Skin epidermis (tissue), 12 donors: ENCODE data around the gene DNPEP.
"Not testable (repeated sequence)": the region's sequence is repeated elsewhere in the genome, so short reads cannot be mapped to it uniquely, and the experiment has no call there.

Source experiments
- H3K27ac ChIP-seq, 21 experiments: fragments of 200-600 bp; sonication (generic) in 11 of 21; one replicate each; pipeline ENCODE4 v1.5.0; 2020; ENCODE audit warnings: mild to moderate bottlenecking in 3 of 21, inconsistent platforms in 2 of 21, moderate library complexity in 2 of 21
- H3K4me3 ChIP-seq, 7 experiments: fragments of 200-600 bp; sonication (generic) in 2 of 7; one replicate each; pipeline ENCODE4 v1.5.0; 2020; ENCODE audit warnings: inconsistent platforms in 2 of 7, mild to moderate bottlenecking in 2 of 7, moderate library complexity in 1 of 7

DNPEP gene

GRCh38 chr2:219403861-219404260 lies 16.1 kb upstream of the DNPEP start:
- H3K27ac ChIP-seq, result no peak overlapping the region
- H3K4me3 ChIP-seq, result no peak overlapping the region

DNA sequence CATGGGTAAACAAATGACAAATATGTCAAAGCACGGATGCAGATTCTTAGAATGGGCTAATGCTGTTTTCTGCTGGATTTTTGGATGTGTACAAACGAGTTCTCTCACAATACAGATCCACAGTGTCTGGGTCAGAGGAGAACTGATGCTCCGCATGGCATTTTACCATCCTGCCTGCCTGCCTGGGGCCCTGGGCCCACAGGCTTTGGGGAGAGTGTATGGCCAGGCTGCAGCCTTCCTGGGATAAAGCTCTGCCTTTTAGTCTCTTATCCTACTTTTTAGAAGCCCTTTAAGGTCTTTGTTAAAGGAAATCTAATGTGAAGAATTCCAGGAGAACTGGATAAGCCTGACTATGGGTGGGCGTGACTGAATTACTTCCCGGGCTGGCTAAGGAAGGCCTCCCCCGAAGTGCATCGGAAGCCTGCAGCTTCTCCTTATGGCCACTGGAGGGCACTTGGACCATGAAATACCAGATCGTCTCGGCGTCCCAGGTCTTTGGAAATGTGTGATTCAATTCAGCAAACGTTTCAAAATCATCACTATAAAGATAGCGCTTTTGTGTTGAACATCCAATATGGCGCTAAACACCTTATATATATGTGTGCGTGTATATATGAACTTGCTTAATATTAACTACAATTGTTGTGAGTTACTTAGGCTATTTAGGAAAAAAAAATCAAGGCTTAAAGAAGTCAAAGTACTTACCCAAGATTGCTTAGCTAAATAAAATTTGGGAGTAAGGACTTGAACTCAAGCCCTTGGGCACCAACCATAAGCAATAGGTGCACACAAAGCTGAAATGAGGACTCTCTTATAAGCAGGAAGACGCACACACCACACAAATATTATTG lies 15.2 kb upstream of the DNPEP start:
- Histone ChIP-seq H3K4me3 (no peak overlapping the region), H3K27ac (no peak overlapping the region)

DNA sequence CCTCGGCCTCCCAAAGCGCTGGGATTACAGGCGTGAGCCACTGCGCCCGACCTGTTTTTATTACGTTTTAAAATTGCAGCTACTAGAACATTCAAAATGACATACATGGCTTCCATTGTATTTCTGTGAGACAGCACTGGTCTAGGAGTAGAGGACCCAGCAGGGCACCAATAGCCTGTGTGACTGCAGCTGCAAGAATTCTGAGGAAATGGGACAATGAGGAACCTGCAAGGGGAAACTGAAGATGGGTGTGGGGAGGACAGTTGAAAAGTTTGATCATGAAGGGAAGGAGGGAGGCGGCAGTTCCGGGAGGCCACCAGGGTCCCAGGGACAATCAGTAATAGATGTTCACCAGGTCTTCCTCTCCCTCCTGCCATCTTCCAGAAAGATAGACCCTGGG lies 13.9 kb upstream of the DNPEP start:
- no peak overlapping the region for H3K27ac ChIP-seq
- no peak overlapping the region for H3K4me3 ChIP-seq

DNA sequence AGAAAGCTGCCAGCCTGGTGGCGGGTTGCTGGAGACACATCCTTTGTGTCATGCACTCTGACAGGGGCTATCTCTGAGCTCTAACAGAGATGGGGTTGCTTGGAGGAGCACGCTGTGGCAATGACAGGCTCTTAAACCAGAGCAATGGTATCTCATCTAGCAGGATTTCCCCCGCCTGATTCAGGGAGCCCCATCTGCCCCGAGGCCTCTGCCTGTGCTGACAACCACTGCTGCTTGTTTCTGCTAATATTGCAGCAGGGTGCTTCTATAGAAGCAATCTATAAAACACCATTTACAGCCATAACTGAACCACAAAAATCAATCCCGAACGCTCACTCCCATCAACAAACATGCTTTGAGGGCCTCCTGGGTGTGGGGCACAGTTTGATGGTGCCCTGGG lies 12.8 kb upstream of the DNPEP start:
- no peak overlapping the region for H3K4me3 ChIP-seq
- H3K27ac ChIP-seq, result no peak overlapping the region

DNA sequence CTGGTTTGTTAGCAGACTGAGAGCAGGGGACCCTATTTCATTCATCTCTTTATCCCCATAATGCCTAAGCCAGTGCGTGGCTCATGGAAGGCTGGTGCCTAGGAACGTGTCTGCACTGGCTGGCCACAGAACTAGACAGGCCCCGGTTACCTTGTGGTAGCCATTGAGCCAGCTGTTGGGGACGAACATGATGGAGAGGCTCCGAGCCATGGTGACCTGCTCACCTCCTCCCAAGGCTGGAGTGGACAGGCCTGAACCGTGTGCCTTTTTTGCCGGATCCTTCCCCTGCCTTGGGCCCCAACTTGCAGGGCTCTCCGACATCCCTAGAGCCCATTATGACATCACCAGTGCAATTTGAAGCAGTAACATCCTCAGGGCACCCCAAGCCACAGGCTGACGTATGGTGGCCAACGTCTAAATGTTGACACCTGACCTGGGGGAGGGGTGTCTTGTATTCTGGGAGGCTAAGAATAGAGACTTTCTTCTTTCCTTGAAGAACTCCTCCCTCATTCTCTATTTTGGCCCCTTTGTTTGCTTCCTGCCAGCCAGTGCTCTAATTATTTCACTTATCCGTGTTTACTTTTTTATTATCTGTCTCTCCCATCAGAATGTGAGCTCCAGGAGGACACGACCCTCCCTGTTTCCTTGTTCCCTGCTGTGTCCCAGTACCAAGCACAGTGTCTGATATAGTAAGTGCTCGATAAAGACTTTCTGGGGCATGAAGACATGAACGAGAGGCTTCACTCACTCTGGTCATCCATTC lies 12.2 kb upstream of the DNPEP start:
- Histone ChIP-seq H3K27ac (no peak overlapping the region), H3K4me3 (no peak overlapping the region)

- no peak overlapping the region for H3K4me3 ChIP-seq
- no peak overlapping the region for H3K27ac ChIP-seq
Measured at GRCh38 chr2:219398721-219399363, 11.1 kb upstream of the DNPEP start.

DNA sequence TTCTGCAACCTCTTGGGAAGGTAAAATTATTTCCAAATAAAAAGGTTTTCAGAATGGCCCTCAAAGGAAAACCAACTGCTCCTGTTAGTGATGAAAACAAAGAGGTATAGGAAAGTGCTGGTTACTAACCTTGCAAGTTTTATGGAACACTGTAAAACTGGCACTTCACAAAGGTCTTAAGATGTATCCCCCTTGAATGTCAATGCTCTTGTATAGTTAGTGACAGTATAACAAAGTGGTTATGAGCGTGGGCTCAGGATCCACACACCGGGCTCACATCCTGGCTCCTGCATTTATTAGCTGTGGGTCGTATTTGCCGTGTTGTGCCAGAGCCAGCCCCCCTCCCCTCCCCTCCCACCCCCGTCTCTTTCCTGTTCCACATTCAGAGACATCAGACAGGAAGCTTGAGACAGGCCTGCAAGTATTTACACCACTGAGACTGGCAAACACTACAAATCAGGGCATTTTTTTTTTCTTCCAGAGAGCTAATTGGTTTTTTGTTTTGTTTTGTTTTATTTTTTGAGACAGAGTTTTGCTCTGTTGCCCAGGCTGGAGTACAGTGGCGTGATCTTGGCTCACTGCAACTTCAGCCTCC lies 9.2 kb upstream of the DNPEP start:
- no peak overlapping the region for H3K4me3 ChIP-seq
- H3K27ac ChIP-seq, result no peak overlapping the region

DNA sequence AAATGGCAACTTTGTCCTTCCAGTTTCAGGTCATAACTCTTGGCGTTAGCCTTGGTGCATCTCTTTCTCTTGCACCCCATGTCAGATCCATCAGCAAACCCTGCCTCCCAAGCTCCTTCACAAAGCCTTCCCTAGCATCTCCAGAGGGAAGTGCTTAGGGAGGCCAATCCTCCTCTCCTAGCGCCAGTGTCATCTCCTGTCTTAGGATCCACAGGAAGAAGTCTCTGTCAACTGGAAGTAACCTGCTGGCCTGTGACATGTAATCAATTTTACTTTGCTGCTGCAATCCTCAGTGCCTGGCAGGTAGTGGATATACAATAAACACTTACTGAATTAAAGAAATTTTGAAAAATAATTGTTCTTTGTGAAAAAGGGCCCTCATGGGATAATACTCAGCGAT lies 7.9 kb upstream of the DNPEP start:
- no peak overlapping the region for H3K27ac ChIP-seq
- no peak overlapping the region for H3K4me3 ChIP-seq

DNA sequence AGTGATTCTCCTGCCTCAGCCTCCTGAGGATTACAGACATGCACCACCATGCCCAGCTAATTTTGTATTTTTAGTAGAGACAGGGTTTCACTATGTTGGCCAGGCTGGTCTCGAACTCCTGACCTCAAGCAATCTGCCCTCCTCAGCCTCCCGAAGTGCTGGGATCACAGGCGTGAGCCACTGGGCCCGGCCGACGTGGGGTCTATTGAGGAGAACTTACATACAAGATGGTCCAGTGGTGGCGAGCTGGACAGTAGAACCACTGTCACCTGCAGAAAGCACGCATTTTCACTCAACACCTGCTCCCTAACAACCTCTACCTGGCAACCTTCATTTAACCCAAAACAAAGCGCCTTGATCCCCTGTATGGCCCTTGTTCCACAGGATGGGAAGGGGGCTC lies 7.3 kb upstream of the DNPEP start:
- H3K27ac ChIP-seq, H3K4me3 ChIP-seq: not testable (repeated sequence)

DNA sequence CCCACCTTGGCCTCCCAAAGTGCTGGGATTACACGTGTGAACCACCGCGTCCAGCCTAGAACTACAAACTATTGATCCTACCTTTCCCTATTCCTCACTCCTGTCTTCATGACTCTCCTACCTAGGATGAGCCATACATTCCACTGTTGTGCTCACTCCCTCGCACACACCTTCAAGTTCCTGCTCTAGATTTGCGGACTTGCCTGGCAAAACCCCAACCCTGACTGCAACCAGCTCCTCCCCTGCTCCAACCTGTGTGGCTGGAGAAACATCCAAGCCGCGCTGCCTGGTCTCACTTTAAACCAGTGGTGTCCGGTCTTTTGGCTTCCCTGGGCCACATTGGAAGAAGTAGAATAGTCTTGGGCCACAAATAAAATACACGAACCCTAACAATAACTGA lies 5.0 kb upstream of the DNPEP start:
- H3K4me3 ChIP-seq, result no peak overlapping the region
- no peak overlapping the region for H3K27ac ChIP-seq

- Histone ChIP-seq H3K4me3 (peak overlapping the region in 5 of 7 experiments; percentile 61 to 90 (median 80)), H3K27ac (peak overlapping the region in 17 of 21 experiments; percentile 59 to 96 (median 89))
Measured at GRCh38 chr2:219388907-219389156, 1.1 kb upstream of the DNPEP start.

DNA sequence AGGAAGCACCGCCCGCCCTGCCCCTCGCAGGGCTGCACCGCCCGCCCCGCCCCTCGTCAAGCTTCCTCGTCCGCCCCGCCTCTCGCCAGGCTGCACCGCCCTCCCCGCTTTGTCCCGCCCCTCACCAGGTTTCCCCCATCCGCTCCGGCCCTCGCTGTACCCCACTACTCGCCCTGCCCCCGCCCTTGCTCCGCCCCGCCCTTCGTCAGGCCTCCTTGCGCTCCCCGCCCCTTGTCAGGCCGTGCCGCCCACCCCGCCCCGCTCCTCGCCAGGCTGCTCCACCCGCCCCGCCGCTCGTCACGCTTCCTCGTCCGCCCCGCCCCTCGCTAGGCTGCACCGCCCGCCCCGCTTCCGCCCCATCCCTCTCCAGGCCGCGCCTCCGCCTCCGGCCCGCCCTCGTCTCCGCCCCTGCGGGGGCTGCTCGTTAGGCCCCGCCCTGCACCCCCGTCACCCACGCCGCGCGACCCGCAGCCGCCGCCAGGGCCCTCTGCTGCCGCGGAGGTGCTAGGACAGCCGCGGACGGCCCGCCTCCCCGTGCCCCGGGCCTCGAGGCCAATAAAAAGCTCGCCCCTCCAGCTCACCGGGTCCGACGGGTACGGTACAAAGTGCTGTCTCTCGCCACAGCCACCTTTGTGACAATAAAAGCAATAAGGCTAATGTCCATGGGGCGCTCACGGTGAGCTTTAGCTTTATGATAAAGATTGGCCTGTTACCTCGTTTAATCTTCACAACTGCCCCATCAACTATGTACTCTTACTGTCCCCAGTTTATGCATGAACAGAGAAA lies 602 bp upstream of the DNPEP start:
- Histone ChIP-seq H3K27ac (peak overlapping the region in 18 of 21 experiments; percentile 50 to 96 (median 89)), H3K4me3 (peak overlapping the region in 6 of 7 experiments; percentile 61 to 90 (median 78))

DNA sequence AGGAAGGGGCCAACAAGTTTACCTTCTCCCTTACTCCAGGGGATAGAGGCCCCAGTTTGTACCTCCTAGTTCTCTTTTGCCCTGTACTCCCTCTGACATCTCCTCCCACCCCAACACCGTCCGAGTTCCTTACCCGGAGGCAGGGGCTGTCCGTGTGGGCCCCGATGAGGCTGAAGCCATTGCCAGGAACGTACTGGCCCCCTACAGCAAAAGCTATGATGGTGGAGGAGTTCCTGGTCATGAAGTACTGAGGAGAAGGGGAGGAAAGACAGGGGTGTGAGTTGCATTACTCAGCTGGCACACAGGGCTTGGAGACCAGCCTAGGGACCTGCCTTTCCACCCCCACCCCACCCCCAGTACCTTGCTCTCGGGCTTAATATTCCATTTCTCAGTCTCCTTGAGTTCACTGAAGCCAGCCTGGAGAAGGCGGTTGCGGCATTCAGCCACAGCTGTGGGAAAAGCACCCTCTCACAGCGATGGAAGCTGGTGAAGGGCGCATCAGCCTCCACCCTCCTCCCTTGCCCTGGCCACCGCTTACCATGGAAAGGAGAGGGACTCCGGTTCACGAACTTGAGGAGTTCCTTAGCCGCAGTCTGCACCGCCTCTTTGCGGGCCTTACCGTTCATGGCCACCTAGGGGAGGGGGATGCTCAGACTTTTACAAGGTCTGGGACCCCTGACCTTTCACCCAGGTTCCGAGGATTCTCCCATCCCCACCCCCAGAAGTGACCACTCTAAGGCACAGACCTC lies 1.0 kb downstream of the DNPEP start:
- Histone ChIP-seq H3K27ac (peak overlapping the region; percentile 77 to 96 (median 89)), H3K4me3 (peak overlapping the region; percentile 61 to 90 (median 80))

GRCh38 chr2:219385958-219386520 lies 1.7 kb downstream of the DNPEP start:
- H3K27ac ChIP-seq, result peak overlapping the region in 1 of 21 experiments; percentile 89
- H3K4me3 ChIP-seq, result no peak overlapping the region

DNA sequence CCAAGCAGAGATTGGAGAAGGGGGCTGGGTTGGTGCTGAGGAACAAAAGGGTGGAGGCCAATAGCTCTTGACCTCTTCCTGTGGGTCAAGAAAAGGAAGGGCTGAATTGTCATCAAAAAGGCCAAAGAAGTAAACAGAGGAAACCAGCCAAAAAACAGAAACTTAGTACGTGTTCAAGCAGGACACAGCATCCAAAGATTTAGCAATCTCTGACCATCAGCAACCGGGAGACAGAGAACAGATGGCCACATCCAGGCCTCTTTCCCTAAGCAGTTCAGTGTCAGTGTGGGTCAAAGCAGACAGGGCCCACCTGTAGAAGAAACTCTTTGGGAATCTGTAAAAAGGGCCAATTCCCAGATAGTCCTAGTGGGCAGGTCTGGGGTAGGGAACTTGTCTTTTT lies 2.9 kb downstream of the DNPEP start:
- no peak overlapping the region for H3K27ac ChIP-seq
- H3K4me3 ChIP-seq, result no peak overlapping the region

GRCh38 chr2:219384083-219384713 lies 3.5 kb downstream of the DNPEP start:
- no peak overlapping the region for H3K27ac ChIP-seq

GRCh38 chr2:219381448-219381847 lies 6.3 kb downstream of the DNPEP start:
- Histone ChIP-seq H3K27ac (no peak overlapping the region), H3K4me3 (no peak overlapping the region)

More at GRCh38 chr2:219384083-219384713, 3.5 kb downstream of the DNPEP start:
- H3K4me3 ChIP-seq, result no peak overlapping the region

DNA sequence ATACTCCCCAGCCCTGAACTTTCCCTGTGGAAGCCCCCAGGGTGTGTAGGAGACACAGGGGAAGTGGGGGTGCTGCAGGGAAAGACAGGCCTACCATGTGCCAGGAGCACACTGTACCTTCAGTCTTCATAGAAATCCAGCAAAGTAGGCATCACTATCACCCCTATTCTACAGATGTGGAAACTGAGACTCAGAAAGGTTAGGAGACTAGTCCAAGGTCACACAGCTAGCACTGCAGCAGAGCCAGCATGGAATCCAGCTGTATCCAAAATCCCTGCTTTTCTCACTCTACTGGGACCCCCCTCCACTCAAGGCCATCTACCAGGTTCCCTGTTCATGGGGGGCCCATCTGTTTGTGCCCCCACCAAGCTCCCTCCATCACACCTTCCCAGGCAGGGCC lies 6.8 kb downstream of the DNPEP start:
- no peak overlapping the region for H3K4me3 ChIP-seq
- no peak overlapping the region for H3K27ac ChIP-seq
